Iris pigment epithelial cell (primary cell): Measurements from ENCODE around the gene PLXNA2.
A peak's percentile ranks its signal among the peaks of the same experiment; 100 is the strongest.

Source experiments
- DNase-seq: peaks from one replicate; pipeline ENCODE4 v3.0.0-alpha.2; 2011; ENCODE audit warnings: low read depth

PLXNA2 gene

GRCh38 chr1:207993477-207994445, 250.4 kb downstream of the PLXNA2 start:
- DNase-seq = peak; percentile 25

- no peak for DNase-seq
Measured at GRCh38 chr1:207992677-207993236, 251.4 kb downstream of the PLXNA2 start.

- DNase-seq = no peak
Measured at GRCh38 chr1:207991583-207992026, 252.6 kb downstream of the PLXNA2 start.

- DNase-seq = no peak
Measured at GRCh38 chr1:207990876-207991582, 253.2 kb downstream of the PLXNA2 start.

- no peak for DNase-seq
Measured at GRCh38 chr1:207990455-207990854, 253.7 kb downstream of the PLXNA2 start.

GRCh38 chr1:207988326-207989165, 255.6 kb downstream of the PLXNA2 start:
- DNase-seq = no peak

- peak; percentile 21 for DNase-seq
Measured at GRCh38 chr1:207987164-207987563, 257.0 kb downstream of the PLXNA2 start.

GRCh38 chr1:207985996-207986395, 258.2 kb downstream of the PLXNA2 start:
- no peak for DNase-seq

GRCh38 chr1:207984831-207985572, 259.2 kb downstream of the PLXNA2 start:
- DNase-seq = no peak

GRCh38 chr1:207983044-207983635, 261.0 kb downstream of the PLXNA2 start:
- DNase-seq = no peak

GRCh38 chr1:207981976-207982375, 262.2 kb downstream of the PLXNA2 start:
- peak; percentile 14 for DNase-seq

- DNase-seq = no peak
Measured at GRCh38 chr1:207978441-207978840, 265.7 kb downstream of the PLXNA2 start.

GRCh38 chr1:207977876-207978275, 266.3 kb downstream of the PLXNA2 start:
- DNase-seq = no peak

- no peak for DNase-seq
Measured at GRCh38 chr1:207973898-207974568, 270.2 kb downstream of the PLXNA2 start.

- DNase-seq = no peak
Measured at GRCh38 chr1:207972337-207972736, 271.8 kb downstream of the PLXNA2 start.
